Uterus (tissue), 4 donors: ENCODE results near the gene CAV2. TPM values are rescaled to one million over a fixed set of nuclear protein-coding genes. Genes with fewer than 3 reads are reported as not detected.

Experiments used
- DNase-seq, 2 donors: peaks; one replicate each; pipeline ENCODE4 v3.0.0-alpha.2; 2019 to 2020
- H3K27ac ChIP-seq, 2 donors: fragments of 200-600 bp; sonication (generic); 1 replicate in 1 of 2; 2 replicates in 1 of 2; pipeline ENCODE4 v1.5.1; 2016 to 2018
- H3K27me3 ChIP-seq, 2 donors: fragments of 200-600 bp; sonication (generic); one replicate each; pipeline ENCODE4 v1.5.1; 2018 to 2019; ENCODE audit warnings: control low read depth in 1 of 2
- H3K36me3 ChIP-seq, 2 donors: fragments of 200-600 bp; sonication (generic); one replicate each; pipeline ENCODE4 v1.5.1; 2019; ENCODE audit warnings: control low read depth in 1 of 2
- H3K4me1 ChIP-seq, 2 donors: fragments of 200-600 bp; sonication (generic); one replicate each; pipeline ENCODE4 v1.5.1; 2018 to 2019; ENCODE audit warnings: control low read depth in 1 of 2
- H3K4me3 ChIP-seq, 2 donors: fragments of 200-600 bp; sonication (generic); 1 replicate in 1 of 2; 2 replicates in 1 of 2; pipeline ENCODE4 v1.5.1; 2018 to 2019; ENCODE audit warnings: mild to moderate bottlenecking in 1 of 2
- H3K9me3 ChIP-seq, 2 donors: fragments of 200-600 bp; sonication (generic); one replicate each; pipeline ENCODE4 v1.5.1; 2019; ENCODE audit warnings: control low read depth in 1 of 2
- CTCF ChIP-seq, 4 experiments: fragments of 200-600 bp in 2 of 4; fragments of 450-650 bp in 2 of 4; sonication (generic) in 2 of 4; IDR thresholded peaks; one replicate each; pipeline ENCODE4 v1.5.1; 2016 to 2019; ENCODE audit warnings: antibody characterized with exemption in 4 of 4, mild to moderate bottlenecking in 2 of 4, moderate library complexity in 1 of 4
- POLR2A ChIP-seq, 2 donors: fragments of 450-650 bp; IDR thresholded peaks; one replicate each; pipeline ENCODE4 v1.6.1; 2016; ENCODE audit warnings: antibody characterized with exemption in 2 of 2, mild to moderate bottlenecking in 1 of 2, moderate library complexity in 1 of 2
- intact Hi-C: fragments of 100-400 bp; cut with DNase I; formaldehyde crosslinking; loops from one replicate; pipeline ENCODE4 v1.15.1; 2023; ENCODE audit warnings: low total_unique reads
- total RNA-seq, 4 donors: library from RNA; depleted of rRNA in 3 of 4; stranded (reverse); fragments of >200 nt in 3 of 4; gene quantifications; one replicate each; pipeline versions ENCODE4 v1.1.0 to v1.2.4, GENCODE V29; 2014 to 2023
- donor health status: DM: yes; HTN: yes; CAD: no.

The CAV2 gene
- total RNA-seq, 4 donors from 2014 or later: 33.3 to 105 (median 86.0) TPM

- intact Hi-C loops: no loop called here
- Histone ChIP-seq H3K9me3 (no peaks in the 10 kb centered on the region), H3K4me3 (no peak overlapping the region), H3K36me3 (no peaks in the 10 kb centered on the region), H3K27me3 (no peaks in the 10 kb centered on the region), H3K4me1 (no peaks in the 10 kb centered on the region), H3K27ac (peak overlapping the region in 1 of 2 donors; percentile 20)
- DNase-seq: no peak
- no peak for TF ChIP-seq POLR2A (IDR thresholded peaks at IDR 0.05)
- TF ChIP-seq CTCF (IDR thresholded peaks at IDR 0.05): no peak
Observed at GRCh38 chr7:116505823-116506222, 6.3 kb downstream of the CAV2 start.

- no peaks in the 10 kb centered on the region for H3K4me1 ChIP-seq
- no peak for DNase-seq
- H3K27ac ChIP-seq: no peak overlapping the region
- TF ChIP-seq CTCF (IDR thresholded peaks at IDR 0.05) (no peak), POLR2A (IDR thresholded peaks at IDR 0.05) (no peak)
- no peaks in the 10 kb centered on the region for H3K27me3 ChIP-seq
- intact Hi-C loops: no loop called here
- H3K4me3 ChIP-seq: no peak overlapping the region
- H3K9me3 ChIP-seq: no peaks in the 10 kb centered on the region
- no peaks in the 10 kb centered on the region for H3K36me3 ChIP-seq
Observed at GRCh38 chr7:116509982-116510579, 10.5 kb downstream of the CAV2 start.

GRCh38 chr7:116510795-116511194 lies 11.3 kb downstream of the CAV2 start:
- Histone ChIP-seq H3K4me1 (no peaks in the 10 kb centered on the region), H3K27me3 (no peaks in the 10 kb centered on the region), H3K4me3 (no peak overlapping the region), H3K27ac (peak overlapping the region in 1 of 2 donors; percentile 75), H3K36me3 (no peaks in the 10 kb centered on the region), H3K9me3 (no peaks in the 10 kb centered on the region)
- no peak for DNase-seq
- TF ChIP-seq CTCF (IDR thresholded peaks at IDR 0.05): no peak
- TF ChIP-seq POLR2A (IDR thresholded peaks at IDR 0.05): no peak
- intact Hi-C loops: no loop called here

- TF ChIP-seq POLR2A (IDR thresholded peaks at IDR 0.05) (no peak), CTCF (IDR thresholded peaks at IDR 0.05) (no peak)
- peak in 1 of 2 donors; percentile 42 for DNase-seq
- Histone ChIP-seq H3K9me3 (no peaks in the 10 kb centered on the region), H3K27ac (peak overlapping the region; percentile 70 to 75), H3K4me3 (peak overlapping the region; percentile 9 to 34), H3K36me3 (no peaks in the 10 kb centered on the region), H3K27me3 (no peaks in the 10 kb centered on the region), H3K4me1 (no peaks in the 10 kb centered on the region)
- intact Hi-C loops: no loop called here
Observed at GRCh38 chr7:116511552-116512519, 12.3 kb downstream of the CAV2 start.
